Natural killer cell (primary cell): ENCODE results near the gene OR4D1. TPM values are rescaled to one million over a fixed set of nuclear protein-coding genes. Genes with fewer than 3 reads are reported as not detected.

Source experiments
- ATAC-seq, 3 donors: fragments of 150-1000 bp in 2 of 3; fragments of 200-7000 bp in 1 of 3; cut with Tn5 transposase; 1 replicate in 1 of 3; 2 replicates in 2 of 3; pipeline ENCODE4 v1.10.0; 2021; ENCODE audit warnings: mild to moderate bottlenecking in 2 of 3, moderate library complexity in 2 of 3
- DNase-seq, 2 donors: peaks; one replicate each; pipeline versions ENCODE4 v3.0.0 to v3.0.0-alpha.2; 2013 to 2021; ENCODE audit warnings: mixed read lengths in 1 of 2
- H3K27ac ChIP-seq: one replicate; pipeline ENCODE4 v1.5.1; 2013; ENCODE audit warnings: mild to moderate bottlenecking, low read length
- H3K27me3 ChIP-seq: one replicate; pipeline ENCODE4 v1.6.1; 2013; ENCODE audit warnings: low read length; ENCODE audit not compliant: control insufficient read depth, insufficient read depth
- H3K36me3 ChIP-seq: one replicate; pipeline ENCODE4 v1.6.1; 2013; ENCODE audit warnings: low read length; ENCODE audit not compliant: control insufficient read depth, insufficient read depth
- H3K4me1 ChIP-seq: one replicate; pipeline ENCODE4 v1.6.1; 2013; ENCODE audit warnings: low read length; ENCODE audit not compliant: control insufficient read depth, insufficient read depth
- H3K4me3 ChIP-seq: one replicate; pipeline ENCODE4 v1.5.1; 2013; ENCODE audit warnings: low read length
- H3K9me3 ChIP-seq: one replicate; pipeline ENCODE4 v1.6.1; 2013; ENCODE audit warnings: low read length; ENCODE audit not compliant: control insufficient read depth, insufficient read depth
- H3K27ac Mint-ChIP-seq, 2 donors: one replicate each; pipeline ENCODE4 v1.8.0; 2022; ENCODE audit warnings: mild to moderate bottlenecking in 2 of 2, mixed read lengths in 2 of 2, moderate library complexity in 1 of 2
- H3K27me3 Mint-ChIP-seq, 2 donors: one replicate each; pipeline ENCODE4 v1.8.0; 2022; ENCODE audit warnings: low read depth in 2 of 2, mixed read lengths in 2 of 2
- H3K36me3 Mint-ChIP-seq: one replicate; pipeline ENCODE4 v1.8.0; 2022; ENCODE audit warnings: mixed read lengths
- H3K4me1 Mint-ChIP-seq, 2 donors: one replicate each; pipeline ENCODE4 v1.8.0; 2022; ENCODE audit warnings: mixed read lengths in 2 of 2
- H3K4me3 Mint-ChIP-seq: one replicate; pipeline ENCODE4 v1.8.0; 2022; ENCODE audit warnings: mild to moderate bottlenecking, moderate library complexity, mixed read lengths
- H3K9me3 Mint-ChIP-seq, 2 donors: one replicate each; pipeline ENCODE4 v1.8.0; 2022; ENCODE audit warnings: mixed read lengths in 2 of 2
- WGBS: methylation state at CpG from one replicate; pipeline ENCODE4 v1.1.7; 2013; ENCODE audit warnings: missing lambda C conversion rate; ENCODE audit not compliant: insufficient coverage; 5-methylcytosine and 5-hydroxymethylcytosine counted together
- intact Hi-C: fragments of 100-400 bp; cut with micrococcal nuclease; formaldehyde crosslinking; loops from one replicate; pipeline ENCODE4 v1.14.2; 2022
- total RNA-seq, 4 donors: library from RNA; stranded (reverse); fragments of 120-200 nt in 1 of 4; gene quantifications; one replicate each; pipeline versions ENCODE4 v1.2.3 to v1.2.4, GENCODE V29; 2013 to 2022
- TF ChIP-seq, protein P1 (sequence below): fragments of 200-600 bp; IDR thresholded peaks from one replicate; pipeline ENCODE4 v1.8.0; 2022; ENCODE audit warnings: antibody characterized with exemption

Gene OR4D1
- total RNA-seq, 3 donors from 2014 or later (not counting 1 experiment from before 2014, with no cell fraction given), result 1.0 to 1.6 (median 1.2) TPM

GRCh38 chr17:58189436-58190146, 41.4 kb downstream of the OR4D1 start:
- no peak overlapping the region for H3K27ac ChIP-seq
- DNase-seq (no peak), ATAC-seq (no peak)
- H3K9me3 ChIP-seq, result no peaks in the 10 kb centered on the region
- H3K27me3 ChIP-seq, result no peaks in the 10 kb centered on the region
- H3K36me3 ChIP-seq, result no peaks in the 10 kb centered on the region
- intact Hi-C loops, result no loop called here
- no peaks in the 10 kb centered on the region for H3K36me3 Mint-ChIP-seq
- no peak overlapping the region for H3K4me3 Mint-ChIP-seq
- no peaks in the 10 kb centered on the region for H3K9me3 Mint-ChIP-seq
- peaks cover 0 to 6% of the 10 kb centered on the region in 2 donors for H3K4me1 Mint-ChIP-seq
- 63% methylated on average over 11 of the region's 11 CpGs for WGBS
- TF ChIP-seq, protein P1, sequence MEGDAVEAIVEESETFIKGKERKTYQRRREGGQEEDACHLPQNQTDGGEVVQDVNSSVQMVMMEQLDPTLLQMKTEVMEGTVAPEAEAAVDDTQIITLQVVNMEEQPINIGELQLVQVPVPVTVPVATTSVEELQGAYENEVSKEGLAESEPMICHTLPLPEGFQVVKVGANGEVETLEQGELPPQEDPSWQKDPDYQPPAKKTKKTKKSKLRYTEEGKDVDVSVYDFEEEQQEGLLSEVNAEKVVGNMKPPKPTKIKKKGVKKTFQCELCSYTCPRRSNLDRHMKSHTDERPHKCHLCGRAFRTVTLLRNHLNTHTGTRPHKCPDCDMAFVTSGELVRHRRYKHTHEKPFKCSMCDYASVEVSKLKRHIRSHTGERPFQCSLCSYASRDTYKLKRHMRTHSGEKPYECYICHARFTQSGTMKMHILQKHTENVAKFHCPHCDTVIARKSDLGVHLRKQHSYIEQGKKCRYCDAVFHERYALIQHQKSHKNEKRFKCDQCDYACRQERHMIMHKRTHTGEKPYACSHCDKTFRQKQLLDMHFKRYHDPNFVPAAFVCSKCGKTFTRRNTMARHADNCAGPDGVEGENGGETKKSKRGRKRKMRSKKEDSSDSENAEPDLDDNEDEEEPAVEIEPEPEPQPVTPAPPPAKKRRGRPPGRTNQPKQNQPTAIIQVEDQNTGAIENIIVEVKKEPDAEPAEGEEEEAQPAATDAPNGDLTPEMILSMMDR, result no peak
- no peak overlapping the region for H3K27ac Mint-ChIP-seq
- H3K4me1 ChIP-seq, result no peaks in the 10 kb centered on the region
- no peak overlapping the region for H3K4me3 ChIP-seq
- peaks cover 8 to 21% of the 10 kb centered on the region in 2 donors for H3K27me3 Mint-ChIP-seq

DNA sequence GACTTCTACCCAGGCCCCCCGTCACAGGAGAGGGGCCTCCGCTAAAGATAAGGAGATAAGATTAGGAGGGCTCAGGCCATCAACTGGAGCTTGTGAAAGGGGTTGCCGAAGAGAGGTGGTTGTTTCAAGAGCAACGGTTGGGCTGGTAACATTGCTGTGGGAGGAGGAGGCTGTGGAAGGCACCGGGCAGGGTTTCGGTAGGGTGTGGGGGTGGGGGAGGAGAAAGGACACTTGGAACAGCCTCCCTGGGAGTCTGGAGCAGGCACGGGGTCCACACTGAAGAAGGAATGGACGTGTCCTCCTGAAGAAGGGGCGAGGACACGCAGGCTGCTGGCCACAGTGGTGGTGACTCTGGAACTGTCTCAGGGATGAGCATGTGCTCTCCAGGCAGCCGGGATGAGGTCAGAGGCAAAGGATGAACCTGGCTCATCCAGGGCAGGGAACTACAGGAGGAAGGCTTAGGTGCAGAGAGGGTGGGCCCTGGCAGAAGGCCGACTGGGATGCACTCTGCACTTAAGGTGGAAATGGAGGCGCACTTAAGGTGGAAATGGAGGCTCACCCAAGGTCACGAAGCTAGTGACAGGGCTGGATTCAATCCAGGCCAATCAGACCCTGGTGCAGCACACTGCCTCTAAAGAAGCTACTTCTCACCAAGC, 43.2 kb downstream of the OR4D1 start:
- no peak overlapping the region for H3K27ac Mint-ChIP-seq
- DNase-seq (no peak), ATAC-seq (no peak)
- no peaks in the 10 kb centered on the region for H3K36me3 Mint-ChIP-seq
- intact Hi-C loops, result no loop called here
- Histone ChIP-seq H3K4me3 (no peak overlapping the region), H3K9me3 (no peaks in the 10 kb centered on the region), H3K36me3 (no peaks in the 10 kb centered on the region), H3K27me3 (no peaks in the 10 kb centered on the region), H3K27ac (no peak overlapping the region), H3K4me1 (no peaks in the 10 kb centered on the region)
- H3K9me3 Mint-ChIP-seq, result no peaks in the 10 kb centered on the region
- H3K27me3 Mint-ChIP-seq, result peaks cover 8 to 21% of the 10 kb centered on the region in 2 donors
- WGBS, result 76% methylated on average over 14 of the region's 14 CpGs
- no peaks in the 10 kb centered on the region for H3K4me1 Mint-ChIP-seq
- TF ChIP-seq, protein P1, result no peak
- H3K4me3 Mint-ChIP-seq, result no peak overlapping the region

GRCh38 chr17:58192612-58193011, 44.4 kb downstream of the OR4D1 start, which contains the start of gene EPX:
TSS of gene EPX (plus strand) at chr17:58192726. CDS start at chr17:58192847, 121 bp downstream.
- Mint-ChIP-seq H3K9me3 (no peaks in the 10 kb centered on the region), H3K36me3 (no peaks in the 10 kb centered on the region), H3K27ac (no peak within 1 kb of the TSS), H3K4me1 (no peaks in the 10 kb centered on the region), H3K4me3 (no peak within 1 kb of the TSS), H3K27me3 (peaks cover 8 to 14% of the 10 kb centered on the region in 2 donors)
- ATAC-seq (no peak), DNase-seq (no peak)
- Histone ChIP-seq H3K27me3 (no peaks in the 10 kb centered on the region), H3K9me3 (no peaks in the 10 kb centered on the region), H3K27ac (no peak within 1 kb of the TSS), H3K4me3 (no peak within 1 kb of the TSS), H3K36me3 (no peaks in the 10 kb centered on the region), H3K4me1 (no peaks in the 10 kb centered on the region)
- 64% methylated on average over 6 of the region's 6 CpGs for WGBS
- intact Hi-C loops, result no loop called here
- TF ChIP-seq, protein P1, result no peak
